ENCODE results near the gene ASGR2.

DNA sequence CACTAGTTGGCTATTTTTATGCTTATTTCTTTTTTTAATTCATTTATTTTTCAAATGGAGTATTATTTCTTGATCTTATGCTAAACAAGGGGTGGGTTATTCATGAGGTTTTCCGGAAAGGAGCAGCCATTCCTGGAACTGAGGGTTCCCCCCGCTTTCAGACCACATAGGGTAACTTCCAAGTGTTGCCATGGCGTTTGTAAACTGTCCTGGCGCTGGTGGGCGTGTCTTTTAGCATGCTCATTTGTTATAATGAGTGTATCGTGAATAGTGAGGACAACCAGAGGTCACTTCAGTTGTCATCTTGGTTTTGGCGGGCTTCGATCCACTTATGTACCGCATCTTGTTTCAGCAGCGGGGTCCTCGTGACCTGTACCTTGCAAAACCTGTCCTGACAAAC is 29.6 kb upstream of the ASGR2 start:
- TF ChIP-seq, protein P1, sequence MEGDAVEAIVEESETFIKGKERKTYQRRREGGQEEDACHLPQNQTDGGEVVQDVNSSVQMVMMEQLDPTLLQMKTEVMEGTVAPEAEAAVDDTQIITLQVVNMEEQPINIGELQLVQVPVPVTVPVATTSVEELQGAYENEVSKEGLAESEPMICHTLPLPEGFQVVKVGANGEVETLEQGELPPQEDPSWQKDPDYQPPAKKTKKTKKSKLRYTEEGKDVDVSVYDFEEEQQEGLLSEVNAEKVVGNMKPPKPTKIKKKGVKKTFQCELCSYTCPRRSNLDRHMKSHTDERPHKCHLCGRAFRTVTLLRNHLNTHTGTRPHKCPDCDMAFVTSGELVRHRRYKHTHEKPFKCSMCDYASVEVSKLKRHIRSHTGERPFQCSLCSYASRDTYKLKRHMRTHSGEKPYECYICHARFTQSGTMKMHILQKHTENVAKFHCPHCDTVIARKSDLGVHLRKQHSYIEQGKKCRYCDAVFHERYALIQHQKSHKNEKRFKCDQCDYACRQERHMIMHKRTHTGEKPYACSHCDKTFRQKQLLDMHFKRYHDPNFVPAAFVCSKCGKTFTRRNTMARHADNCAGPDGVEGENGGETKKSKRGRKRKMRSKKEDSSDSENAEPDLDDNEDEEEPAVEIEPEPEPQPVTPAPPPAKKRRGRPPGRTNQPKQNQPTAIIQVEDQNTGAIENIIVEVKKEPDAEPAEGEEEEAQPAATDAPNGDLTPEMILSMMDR (conservative IDR thresholded peaks at IDR 0.05; ENCODE audit: low read length), result no peak
- TF ChIP-seq EZH2phosphoT487 (IDR thresholded peaks at IDR 0.05; ENCODE audit: borderline replicate concordance, low read depth, low read length), result no peak
